H1 (cell line): ENCODE data around the gene KCNH1. TPM values are rescaled to one million over a fixed set of nuclear protein-coding genes. Genes with fewer than 3 reads are reported as not detected.

Source experiments
- ATF2 ChIP-seq: IDR thresholded peaks from 2 replicates; pipeline ENCODE4 v1.6.1; 2012; ENCODE audit warnings: low read length, inconsistent platforms
- CBX5 ChIP-seq: fragments of 300-800, 300-1000 bp; sonication (generic); IDR thresholded peaks from 2 replicates; pipeline ENCODE4 v1.7.1; 2016; ENCODE audit warnings: antibody characterized with exemption, low read length, low read depth
- CBX8 ChIP-seq: fragments of 300-800, 300-1000 bp; sonication (generic); IDR thresholded peaks from 2 replicates; pipeline ENCODE4 v1.7.1; 2016; ENCODE audit warnings: low read depth, low read length, borderline replicate concordance
- CHD7 ChIP-seq: fragments of 300-600 bp; sonication (generic); IDR thresholded peaks from 2 replicates; pipeline ENCODE4 v1.7.1; 2012; ENCODE audit warnings: low read length, moderate library complexity, mild to moderate bottlenecking, inconsistent platforms; ENCODE audit not compliant: insufficient replicate concordance
- SP4 ChIP-seq: IDR thresholded peaks from 2 replicates; pipeline ENCODE4 v1.6.1; 2012; ENCODE audit warnings: low read length, inconsistent platforms
- SRF ChIP-seq: IDR thresholded peaks from 2 replicates; pipeline ENCODE4 v1.6.1; 2011; ENCODE audit warnings: mild to moderate bottlenecking, low read depth, low read length, moderate library complexity
- TEAD4 ChIP-seq: IDR thresholded peaks from 2 replicates; pipeline ENCODE4 v1.6.1; 2012; ENCODE audit warnings: low read depth, low read length, inconsistent platforms, mixed read lengths
- USF2 ChIP-seq: IDR thresholded peaks from 2 replicates; pipeline ENCODE4 v1.6.1; 2011; ENCODE audit warnings: low read length, improper control_type of control experiment
- polyA plus RNA-seq, 7 experiments: library from polyadenylated mRNA; depleted of rRNA in 3 of 7; stranded (reverse) in 5 of 7; unstranded in 2 of 7; fragments of >200 nt in 5 of 7; fragments of 200-250 nt in 2 of 7; gene quantifications; 1 replicate in 5 of 7; 2 replicates in 1 of 7; 4 replicates in 1 of 7; pipeline versions ENCODE4 v1.2.1 to v1.2.3, GENCODE V29; 2011 to 2013; ENCODE audit warnings: missing spikeins in 2 of 7, mixed read lengths in 2 of 7
- total RNA-seq: library from RNA; stranded (reverse); fragmentation: NEBNext Ultra II Directional; extraction: Animal tissue kit (Norgen Biotek cat#: 25700); gene quantifications from 2 replicates; pipeline ENCODE4 v1.2.1, GENCODE V29; 2021

KCNH1 gene
- total and polyA plus RNA-seq, 2 of the 8 experiments (the other 6 are each of a cell fraction or from before 2014, with no cell fraction given) = 0.27 to 0.34 TPM

- no peak for TF ChIP-seq CHD7
- TF ChIP-seq SP4 = no peak
- TF ChIP-seq USF2 = no peak
- TF ChIP-seq ATF2 = no peak
- TF ChIP-seq CBX8 = no peak
- no peak for TF ChIP-seq SRF
- no peak for TF ChIP-seq CBX5
- no peak for TF ChIP-seq TEAD4
Observed at GRCh38 chr1:210814382-210815123, 319.4 kb downstream of the KCNH1 start (continued).
